SIG-M5 treated with dmso at 0.1 percent for 504 hours (cell line): ENCODE data around the gene PTTG1.
"Not testable (repeated sequence)": the region's sequence is repeated elsewhere in the genome, so short reads cannot be mapped to it uniquely, and the experiment has no call there.

Experiments used
- DNase-seq: peaks from one replicate; lab custom pipeline; 2025; ENCODE audit not compliant: unreplicated experiment; lab: John Stamatoyannopoulos, UW

Gene PTTG1

DNA sequence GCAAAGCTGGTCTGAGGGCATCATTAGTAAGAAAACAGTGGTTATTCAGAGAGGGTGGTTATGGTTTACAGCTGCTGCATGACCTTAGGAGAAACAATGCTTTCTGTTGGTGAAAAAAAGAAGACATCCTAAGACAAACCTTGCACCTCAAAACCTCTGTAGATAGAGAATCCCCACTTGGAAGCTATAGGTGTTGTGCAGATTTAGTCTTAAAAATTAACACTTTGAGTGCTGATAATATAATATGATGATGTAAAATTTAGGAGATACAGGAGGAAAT lies 1.4 kb upstream of the PTTG1 start:
- DNase-seq, result peak; percentile 12

DNA sequence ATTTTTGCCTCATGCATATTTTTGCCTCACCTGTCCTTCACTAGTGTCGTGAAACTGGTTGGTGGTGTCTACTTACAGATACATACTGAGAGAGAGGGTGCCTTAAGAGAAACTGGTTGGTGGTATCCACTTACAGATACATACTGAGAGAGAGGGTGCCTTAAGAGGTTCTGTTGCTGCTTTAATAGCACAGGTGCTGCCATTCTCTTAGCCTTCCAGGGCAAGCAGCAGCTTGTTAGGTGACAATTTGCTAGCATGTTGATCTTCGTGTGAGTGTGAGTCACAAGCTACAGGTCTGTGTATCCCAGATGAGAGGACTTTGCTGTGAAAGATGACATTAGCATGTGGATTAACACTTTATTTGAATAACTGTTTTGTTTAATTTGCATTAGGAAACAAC lies 1.4 kb downstream of the PTTG1 start:
- DNase-seq, result no peak

DNA sequence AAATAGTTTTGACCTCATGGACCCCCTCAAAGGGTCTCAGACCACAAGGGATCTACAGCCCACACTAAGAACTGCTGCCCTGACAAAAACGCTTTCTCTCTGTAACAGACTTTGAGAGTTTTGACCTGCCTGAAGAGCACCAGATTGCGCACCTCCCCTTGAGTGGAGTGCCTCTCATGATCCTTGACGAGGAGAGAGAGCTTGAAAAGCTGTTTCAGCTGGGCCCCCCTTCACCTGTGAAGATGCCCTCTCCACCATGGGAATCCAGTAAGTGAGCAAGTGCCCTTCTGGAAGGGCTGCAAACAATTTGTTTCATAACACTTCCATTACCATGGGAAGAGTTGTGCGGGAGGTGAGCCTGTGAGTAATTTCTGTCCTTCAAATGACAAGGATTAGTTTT lies 6.0 kb downstream of the PTTG1 start:
- DNase-seq, result no peak

DNA sequence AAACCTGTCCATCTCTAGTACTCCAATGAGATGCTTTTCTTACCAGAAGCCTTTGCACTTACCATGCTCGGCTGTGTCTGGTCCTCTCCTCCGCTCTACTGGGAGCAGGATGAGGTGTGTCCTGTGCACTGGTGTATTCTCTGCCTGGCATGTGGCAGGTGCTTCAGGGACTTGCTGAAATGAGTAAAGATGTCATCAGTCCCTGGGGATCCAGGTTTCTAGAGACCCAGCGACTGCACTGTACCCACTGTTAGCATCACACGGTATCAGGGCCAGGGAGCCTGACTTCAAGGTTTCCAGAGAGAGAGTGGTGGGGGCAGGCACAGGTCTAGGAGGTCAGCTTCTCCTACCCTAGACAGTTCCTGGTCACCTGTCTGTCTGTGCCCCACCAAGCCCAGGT lies 10.5 kb downstream of the PTTG1 start:
- DNase-seq, result no peak

DNA sequence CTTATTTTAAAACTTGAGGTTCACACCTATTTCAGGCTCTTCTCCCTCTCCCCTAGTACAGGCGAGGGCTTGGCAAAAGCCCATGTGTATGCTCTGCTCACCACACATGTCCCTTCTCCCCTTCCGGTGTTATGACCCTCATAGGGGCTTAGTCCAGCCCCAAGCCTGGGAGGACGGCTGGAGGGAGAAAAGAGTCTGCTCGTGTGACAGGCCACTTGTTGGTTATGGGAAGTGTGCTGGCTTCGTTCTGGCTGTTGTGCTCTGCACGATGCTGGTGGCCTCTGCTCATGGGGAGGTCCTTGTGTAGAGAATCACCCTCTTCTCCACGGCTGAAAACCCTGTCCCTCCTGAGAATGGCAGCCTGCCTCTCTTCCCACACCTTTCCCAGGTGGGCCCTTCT lies 11.1 kb downstream of the PTTG1 start:
- DNase-seq, result no peak

- DNase-seq, result no peak
Measured at GRCh38 chr5:160434022-160434531, 12.4 kb downstream of the PTTG1 start.

DNA sequence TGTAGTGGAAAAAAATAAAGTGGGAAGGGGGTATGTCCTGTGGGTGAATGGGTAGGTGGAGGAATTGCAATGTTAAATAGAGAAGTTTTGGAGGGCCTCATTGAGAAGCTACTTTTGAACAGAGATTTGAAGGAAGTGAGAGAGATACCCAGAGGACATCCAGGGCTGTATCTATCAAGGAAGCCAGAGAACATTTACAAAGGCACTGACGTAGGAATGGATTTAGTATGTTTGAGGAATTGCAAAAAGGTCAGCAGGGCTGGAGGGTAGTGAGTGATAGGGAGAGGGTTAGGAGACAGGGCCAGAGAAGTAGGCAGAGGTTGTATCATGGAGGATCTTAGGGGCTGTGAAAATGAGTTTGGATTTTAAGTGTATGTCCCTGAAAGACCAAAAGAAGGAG lies 13.9 kb downstream of the PTTG1 start:
- DNase-seq, result no peak

DNA sequence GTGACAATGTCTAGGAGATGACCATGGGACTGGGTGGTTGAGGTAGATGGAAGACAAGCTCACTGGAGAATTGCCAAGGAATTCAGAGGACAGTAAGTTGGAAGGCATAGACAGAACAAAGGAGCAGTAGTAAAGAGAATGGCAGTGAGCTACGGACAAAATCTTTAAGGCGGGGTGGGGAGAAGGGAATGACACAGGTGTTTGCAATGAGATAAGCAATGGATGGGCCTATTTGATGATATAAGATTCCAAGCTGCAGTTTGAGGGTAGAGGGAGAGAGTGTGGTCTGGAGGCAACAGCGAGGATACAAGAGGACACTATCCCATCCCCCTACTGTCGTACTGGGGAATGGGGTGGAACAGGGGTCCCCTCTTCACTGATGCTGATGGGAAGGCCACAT lies 14.4 kb downstream of the PTTG1 start:
- DNase-seq, result no peak

GRCh38 chr5:160436661-160437060 lies 15.0 kb downstream of the PTTG1 start:
- not testable (repeated sequence) for DNase-seq

DNA sequence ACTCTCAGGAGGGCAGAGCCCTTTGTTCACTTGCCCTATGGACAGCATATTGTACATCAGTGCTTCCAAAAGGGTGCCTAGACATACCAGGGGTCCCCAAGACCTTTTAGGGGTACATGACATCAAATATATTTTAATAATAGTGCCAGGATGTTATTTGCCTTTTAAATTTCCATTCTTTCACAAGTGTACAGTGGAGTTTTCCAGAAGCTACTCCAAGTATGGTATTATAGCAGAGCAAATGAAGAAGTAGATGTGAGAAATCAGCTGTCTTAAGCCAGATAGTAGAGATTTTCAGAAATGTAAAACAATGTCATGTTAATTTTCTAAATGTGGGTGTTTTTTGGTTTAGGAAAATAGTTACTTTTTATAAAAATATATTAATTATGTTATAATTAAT lies 15.6 kb downstream of the PTTG1 start:
- DNase-seq, result no peak

- peak; percentile 83 for DNase-seq
Measured at GRCh38 chr5:160438316-160439204, 16.9 kb downstream of the PTTG1 start.

DNA sequence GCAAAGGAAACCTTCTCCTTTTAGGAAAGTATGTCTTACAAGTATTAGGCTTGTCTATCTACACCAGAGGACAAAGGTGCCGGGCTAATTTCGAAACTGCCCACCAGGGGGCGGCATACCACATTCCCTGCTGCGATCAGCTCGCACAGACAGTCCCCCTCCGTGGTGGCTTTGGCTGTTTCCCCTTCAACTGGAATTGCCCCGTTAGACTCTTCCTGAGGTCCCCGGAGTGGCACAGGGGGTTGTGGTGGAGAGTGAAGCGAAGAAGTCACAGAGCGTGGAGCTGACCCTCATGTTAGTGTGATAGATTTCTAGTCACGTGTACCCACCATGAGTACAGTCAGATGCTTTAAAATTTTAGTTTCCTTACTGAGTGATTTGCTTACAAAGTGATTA lies 17.5 kb downstream of the PTTG1 start:
- peak; percentile 69 for DNase-seq

- DNase-seq, result no peak
Measured at GRCh38 chr5:160441311-160441781, 19.7 kb downstream of the PTTG1 start.

DNA sequence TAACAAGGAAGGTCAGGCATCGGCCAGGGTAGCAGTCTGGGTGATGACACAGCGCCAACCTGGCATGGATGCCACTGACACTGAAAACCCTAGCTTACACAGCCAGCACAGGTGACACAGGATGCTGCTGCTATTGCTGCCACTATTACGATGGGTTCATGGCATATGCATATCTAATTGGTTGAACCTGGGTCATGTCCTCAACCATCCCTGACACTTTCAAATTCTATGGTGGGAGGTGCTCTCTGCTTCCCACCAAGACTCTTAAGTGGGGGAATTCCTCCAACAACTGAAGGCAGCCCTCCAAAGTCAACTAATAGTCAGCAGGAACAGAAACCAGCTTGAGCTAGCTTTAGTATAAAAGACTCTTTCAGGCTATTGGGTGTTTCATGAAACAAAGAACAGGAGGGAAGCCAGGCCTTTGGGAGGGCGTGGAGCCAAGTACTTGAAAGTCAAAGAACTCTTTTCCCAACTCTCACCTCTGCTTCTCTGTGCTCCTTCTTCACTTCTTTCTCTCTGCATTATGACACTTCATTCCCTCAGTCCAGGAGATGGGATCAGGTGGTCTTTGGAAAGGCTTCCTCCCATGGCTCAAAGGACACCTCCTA lies 21.3 kb downstream of the PTTG1 start:
- DNase-seq, result no peak

- DNase-seq, result no peak
Measured at GRCh38 chr5:160444407-160444806, 22.8 kb downstream of the PTTG1 start.

- DNase-seq, result no peak
Measured at GRCh38 chr5:160445132-160445531, 23.5 kb downstream of the PTTG1 start.

- no peak for DNase-seq
Measured at GRCh38 chr5:160445751-160446150, 24.1 kb downstream of the PTTG1 start.

DNA sequence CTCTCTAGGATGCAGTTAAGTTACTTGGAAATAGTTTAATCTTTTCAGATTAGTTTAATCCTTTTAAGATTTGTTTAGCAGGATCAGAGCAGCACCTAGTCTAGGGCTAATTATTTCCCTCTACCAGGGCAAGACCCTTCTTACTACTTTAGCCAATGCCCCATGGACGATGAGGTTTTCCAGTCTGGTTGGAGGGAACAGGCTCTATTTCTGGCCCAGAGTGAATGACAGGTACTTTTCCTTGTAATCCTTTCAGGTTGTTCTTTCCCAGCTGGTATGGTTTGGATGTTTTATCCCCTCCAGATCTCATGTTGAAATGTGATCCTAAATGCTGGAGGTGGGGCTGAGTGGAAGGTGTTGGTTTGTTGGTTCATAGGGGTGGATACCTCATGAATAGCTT lies 27.2 kb downstream of the PTTG1 start:
- no peak for DNase-seq

DNA sequence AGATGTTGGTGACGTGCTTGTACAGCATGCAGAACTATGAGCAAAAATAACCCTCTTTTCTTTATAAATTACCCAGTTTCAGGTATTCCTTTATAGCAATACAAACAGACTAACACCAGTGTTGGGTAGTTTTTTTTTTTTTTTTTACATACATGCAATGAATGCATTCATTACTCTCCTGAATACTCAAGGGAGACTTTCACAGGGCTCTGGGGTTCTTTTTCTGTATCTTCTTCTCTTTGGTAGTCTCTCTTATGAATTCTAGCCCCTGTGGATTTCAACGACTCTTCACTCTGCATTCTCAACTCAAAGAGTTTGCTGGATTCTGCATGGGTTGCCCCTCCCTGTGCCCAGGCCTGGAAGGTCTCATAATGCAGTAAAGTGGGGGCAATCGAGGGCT lies 27.8 kb downstream of the PTTG1 start:
- no peak for DNase-seq

DNA sequence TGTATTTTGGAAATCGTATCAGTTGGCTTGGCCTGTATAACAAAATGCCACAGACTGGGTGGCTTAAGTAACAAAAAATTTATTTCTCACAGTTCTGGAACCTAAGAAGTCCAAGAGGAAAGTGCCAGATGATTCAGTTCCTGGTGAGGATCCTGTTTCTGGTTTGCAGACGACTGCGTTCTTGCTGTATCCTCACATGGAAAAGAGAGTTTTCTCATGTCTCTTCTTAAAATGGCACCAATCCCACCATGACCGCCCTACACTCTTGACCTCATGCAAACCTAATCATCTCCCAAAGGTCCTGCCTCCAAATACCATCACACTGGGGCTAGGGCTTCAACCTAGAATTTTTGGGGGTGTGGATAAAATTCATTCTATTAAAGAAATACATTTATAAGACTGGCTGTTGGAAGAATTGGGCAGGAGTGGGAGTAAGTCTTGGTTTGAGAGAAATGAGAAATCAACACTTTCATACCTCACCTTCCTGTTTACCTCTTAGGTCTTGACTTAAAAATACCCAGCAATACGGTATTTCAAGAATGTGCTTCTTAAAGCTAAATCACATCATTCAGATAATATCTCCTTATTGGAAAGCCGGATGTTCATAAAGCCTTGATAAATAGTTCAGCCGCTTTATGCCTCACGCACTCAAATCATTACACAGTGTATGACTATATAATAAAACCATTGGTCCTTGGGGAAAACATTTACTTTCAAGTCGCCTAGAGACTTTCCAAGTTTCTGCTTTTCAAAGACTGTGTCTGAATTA lies 28.7 kb downstream of the PTTG1 start:
- no peak for DNase-seq

DNA sequence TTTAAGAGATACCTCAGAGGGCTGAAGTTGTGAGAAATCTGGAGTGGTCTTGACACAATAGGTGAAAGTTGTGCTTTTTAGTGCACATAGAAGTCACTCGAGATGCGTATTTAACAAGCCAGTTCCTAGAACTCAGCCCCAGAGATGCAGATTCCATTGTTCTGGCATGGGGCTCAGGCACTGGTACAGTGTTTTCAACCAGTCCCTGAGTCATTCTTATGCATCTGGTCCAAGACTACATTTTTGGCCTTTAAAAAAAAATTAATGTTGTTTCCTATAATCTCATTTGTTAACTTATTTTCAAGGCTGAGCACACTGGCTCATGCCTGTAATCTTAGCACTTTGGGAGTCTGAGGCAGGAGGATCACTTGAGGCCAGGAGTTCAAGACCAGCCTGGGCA lies 29.6 kb downstream of the PTTG1 start:
- no peak for DNase-seq

GRCh38 chr5:160452036-160452435 lies 30.4 kb downstream of the PTTG1 start:
- no peak for DNase-seq
